WTC11 (cell line): ENCODE results near the gene ZBTB7B. TPM values are rescaled to one million over a fixed set of nuclear protein-coding genes. Genes with fewer than 3 reads are reported as not detected.

ENCODE experiments used
- ATAC-seq: fragments of 200-7000 bp; cut with Tn5 transposase; 2 replicates; pipeline ENCODE4 v1.10.0; 2021; ENCODE audit warnings: mild to moderate bottlenecking, moderate library complexity
- CTCF ChIA-PET: fragments of 300-600 bp; sonication (Branson Sonifier 250); formaldehyde crosslinking; loops from one replicate; lab custom pipeline; 2021; ENCODE audit warnings: antibody characterized with exemption; lab: Charles Lee
- POLR2A ChIA-PET: fragments of 350-600 bp; sonication (Branson Sonifier 250); formaldehyde crosslinking; loops from one replicate; lab custom pipeline; 2021; ENCODE audit warnings: antibody characterized with exemption; lab: Charles Lee
- DNase-seq: peaks from one replicate; pipeline ENCODE4 v3.0.0; 2021; ENCODE audit warnings: low spot score
- H3K27ac Mint-ChIP-seq: 2 replicates; pipeline ENCODE4 v1.8.0; 2021; ENCODE audit warnings: mixed read lengths
- H3K27me3 Mint-ChIP-seq: 2 replicates; pipeline ENCODE4 v1.8.0; 2021; ENCODE audit warnings: low read depth, mild to moderate bottlenecking, moderate library complexity, mixed read lengths
- H3K36me3 Mint-ChIP-seq: 2 replicates; pipeline ENCODE4 v1.8.0; 2021; ENCODE audit warnings: mixed read lengths
- H3K4me1 Mint-ChIP-seq: 2 replicates; pipeline ENCODE4 v1.8.0; 2022; ENCODE audit warnings: mixed read lengths
- H3K4me3 Mint-ChIP-seq: 2 replicates; pipeline ENCODE4 v1.8.0; 2021; ENCODE audit warnings: mild to moderate bottlenecking, moderate library complexity, mixed read lengths
- H3K9me3 Mint-ChIP-seq: 2 replicates; pipeline ENCODE4 v1.8.0; 2021; ENCODE audit warnings: mixed read lengths
- CREM ChIP-seq: sonication (generic); formaldehyde crosslinking; IDR thresholded peaks from 2 replicates; pipeline ENCODE4 v1.8.1; 2022; ENCODE audit warnings: mild to moderate bottlenecking, missing genetic modification reagents, moderate library complexity
- GABPB1 ChIP-seq: sonication (generic); formaldehyde crosslinking; IDR thresholded peaks from 2 replicates; pipeline ENCODE4 v1.8.1; 2023; ENCODE audit warnings: mild to moderate bottlenecking, missing genetic modification reagents
- GRHL2 ChIP-seq: fragments of 250-450 bp; sonication (Bioruptor Pico); IDR thresholded peaks from 2 replicates; pipeline ENCODE4 v1.8.0; 2022; ENCODE audit warnings: mild to moderate bottlenecking, moderate library complexity; ENCODE audit not compliant: insufficient replicate concordance, severe bottlenecking
- KAT7 ChIP-seq: sonication (generic); formaldehyde crosslinking; IDR thresholded peaks from 2 replicates; pipeline ENCODE4 v1.8.1; 2023; ENCODE audit warnings: missing genetic modification reagents, mild to moderate bottlenecking, borderline replicate concordance
- NFE2L1 ChIP-seq: sonication (generic); formaldehyde crosslinking; IDR thresholded peaks from 2 replicates; pipeline ENCODE4 v1.8.1; 2023; ENCODE audit warnings: missing genetic modification reagents
- OVOL2 ChIP-seq: fragments of 250-450 bp; sonication (Bioruptor Pico); IDR thresholded peaks from 2 replicates; pipeline ENCODE4 v1.9.0; 2021; ENCODE audit warnings: mild to moderate bottlenecking, borderline replicate concordance
- SMAD4 ChIP-seq: sonication (generic); formaldehyde crosslinking; IDR thresholded peaks from 2 replicates; pipeline ENCODE4 v1.8.0; 2022; ENCODE audit warnings: mild to moderate bottlenecking, missing genetic modification reagents
- SOX15 ChIP-seq: fragments of 250-450 bp; sonication (Bioruptor Pico); IDR thresholded peaks from 2 replicates; pipeline ENCODE4 v1.9.0; 2021; ENCODE audit warnings: mild to moderate bottlenecking
- ZBTB21 ChIP-seq: sonication (generic); formaldehyde crosslinking; IDR thresholded peaks from 2 replicates; pipeline ENCODE4 v1.8.1; 2023; ENCODE audit warnings: mild to moderate bottlenecking, missing genetic modification reagents, borderline replicate concordance
- ZNF138 ChIP-seq: sonication (generic); formaldehyde crosslinking; conservative IDR thresholded peaks from 2 replicates; pipeline ENCODE4 v1.8.1; 2022; ENCODE audit warnings: mild to moderate bottlenecking, moderate library complexity, missing genetic modification reagents
- ZNF671 ChIP-seq: fragments of 250-450 bp; sonication (Bioruptor Pico); IDR thresholded peaks from 2 replicates; pipeline ENCODE4 v1.8.0; 2021; ENCODE audit warnings: mild to moderate bottlenecking
- total RNA-seq: library from RNA; stranded (reverse); gene quantifications from 3 replicates; pipeline ENCODE4 v1.2.3, GENCODE V29; 2021
- TF ChIP-seq, protein P1 (sequence below): sonication (generic); formaldehyde crosslinking; conservative IDR thresholded peaks from 2 replicates; pipeline ENCODE4 v1.8.1; 2022; ENCODE audit warnings: mild to moderate bottlenecking, missing genetic modification reagents
- TF ChIP-seq, protein P2 (sequence below): fragments of 250-450 bp; sonication (Bioruptor Pico); IDR thresholded peaks from 2 replicates; pipeline ENCODE4 v1.9.0; 2021; ENCODE audit warnings: mild to moderate bottlenecking, borderline replicate concordance
- TF ChIP-seq, protein P3 (sequence below): sonication (generic); formaldehyde crosslinking; IDR thresholded peaks from 2 replicates; pipeline ENCODE4 v1.8.1; 2022; ENCODE audit warnings: mild to moderate bottlenecking, moderate library complexity, missing genetic modification reagents
- TF ChIP-seq, protein P4 (sequence below): fragments of 200-600 bp; IDR thresholded peaks from 2 replicates; pipeline ENCODE4 v1.8.0; 2022; ENCODE audit warnings: antibody characterized with exemption
- TF ChIP-seq, protein P5 (sequence below): sonication (generic); formaldehyde crosslinking; IDR thresholded peaks from 2 replicates; pipeline ENCODE4 v1.8.1; 2023; ENCODE audit warnings: mild to moderate bottlenecking, moderate library complexity, missing genetic modification reagents
- TF ChIP-seq, protein P6 (sequence below): sonication (generic); formaldehyde crosslinking; IDR thresholded peaks from 2 replicates; pipeline ENCODE4 v1.8.0; 2023; ENCODE audit warnings: mild to moderate bottlenecking, missing genetic modification reagents

Gene ZBTB7B
- total RNA-seq, 1 experiment from 2014 or later: 29.8 TPM

DNA sequence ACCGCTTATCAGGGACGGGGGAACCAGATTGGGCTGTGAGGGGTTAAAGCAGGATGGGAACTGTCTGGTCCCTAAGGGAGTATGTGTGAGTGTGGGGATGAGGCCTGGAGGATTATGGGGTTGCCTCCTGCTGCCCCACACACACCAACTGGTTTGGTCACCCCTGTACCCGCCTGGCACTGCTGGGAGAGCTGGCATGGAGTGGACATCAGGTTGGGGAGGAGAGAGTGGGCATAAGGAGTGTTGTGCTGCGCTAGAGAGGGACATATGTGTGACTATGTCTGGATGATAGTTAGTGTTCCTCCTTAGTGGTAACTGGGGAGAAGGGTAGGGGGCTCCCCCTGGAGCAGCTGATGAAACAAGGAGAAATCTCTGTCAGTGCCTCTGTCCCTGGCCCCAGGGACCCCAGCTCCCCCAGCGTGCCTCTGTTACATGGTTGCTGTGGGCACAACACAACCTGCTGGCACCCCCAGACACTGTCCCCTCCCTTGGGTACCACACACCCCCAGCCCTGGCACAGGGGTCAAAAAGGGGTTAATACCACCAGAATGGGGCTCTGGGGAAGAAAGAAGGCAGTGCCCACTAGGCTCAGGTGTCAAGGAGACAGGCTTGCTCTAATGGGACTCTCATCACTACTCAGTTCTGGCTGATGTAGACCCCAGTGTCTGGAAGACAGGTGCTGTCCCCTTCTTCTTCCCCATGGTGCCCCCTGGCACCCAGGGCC, 1.9 kb downstream of the ZBTB7B start:
- no peak for ATAC-seq
- no peaks in the 10 kb centered on the region for H3K36me3 Mint-ChIP-seq

DNA sequence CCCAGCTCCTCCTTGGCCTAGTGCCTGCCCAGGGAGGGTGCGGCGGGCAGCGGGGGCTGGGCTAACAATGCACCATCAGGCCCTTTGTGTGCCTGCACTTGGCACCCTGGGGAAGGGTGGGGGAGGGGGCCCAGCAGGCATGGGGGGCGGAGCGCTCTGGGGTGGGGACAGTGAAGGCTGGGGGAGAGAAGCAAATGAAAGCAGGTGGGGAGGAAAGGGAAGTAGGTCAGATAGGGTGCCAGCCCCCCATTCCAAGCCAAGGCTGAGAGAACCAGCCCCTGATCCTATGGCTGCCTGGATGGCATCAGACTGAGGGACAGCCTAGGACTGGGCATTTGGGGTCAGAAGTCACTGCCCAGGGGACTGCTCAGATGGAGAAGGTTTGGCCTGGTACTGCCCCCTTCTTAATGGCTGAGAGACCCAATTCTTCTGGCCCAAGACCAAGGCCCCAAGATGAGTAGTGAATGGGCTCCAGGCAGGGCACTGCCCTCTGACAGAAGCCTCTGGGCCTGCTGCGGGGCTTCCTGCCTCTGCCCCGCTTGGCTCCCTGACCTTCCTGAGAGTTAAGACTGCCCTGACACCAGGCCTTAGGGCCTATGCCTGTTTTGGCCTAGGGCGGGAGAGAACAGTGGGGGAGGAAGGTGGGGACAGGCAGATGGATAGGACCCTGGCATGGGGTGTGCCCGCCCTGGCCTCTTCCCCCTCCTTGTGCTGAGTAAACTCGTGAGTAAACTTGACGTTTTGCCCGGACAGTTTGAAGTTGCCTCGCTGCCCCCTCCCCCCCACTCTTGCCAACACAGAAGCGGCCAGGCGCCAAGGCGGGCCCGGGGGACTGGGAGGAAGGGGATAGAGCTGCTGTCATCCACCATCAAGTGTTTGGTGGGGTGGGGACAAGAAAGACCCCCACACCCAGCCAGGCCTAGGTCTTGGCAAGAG, 2.7 kb downstream of the ZBTB7B start:
- no peak for ATAC-seq
- peaks cover 42% of the 10 kb centered on the region for H3K4me1 Mint-ChIP-seq
- CTCF ChIA-PET: interaction anchor here (0.8 to 4.3 kb wide), 9 partner anchors 12 to 86 kb away, joined by 3 to 58 read pairs (median 10); partner anchors contain the start of genes ADAM15, LENEP and SHC1
- no peak for DNase-seq
- no peaks in the 10 kb centered on the region for H3K27me3 Mint-ChIP-seq
- no peaks in the 10 kb centered on the region for H3K36me3 Mint-ChIP-seq
- H3K9me3 Mint-ChIP-seq: no peaks in the 10 kb centered on the region
- no peak overlapping the region for H3K27ac Mint-ChIP-seq
- POLR2A ChIA-PET: interaction anchor here (4.3 kb wide), 1 partner anchor 11 kb away, joined by 28 read pairs; no protein-coding TSS in a partner anchor
- H3K4me3 Mint-ChIP-seq: no peak overlapping the region
- TF ChIP-seq, protein P1, sequence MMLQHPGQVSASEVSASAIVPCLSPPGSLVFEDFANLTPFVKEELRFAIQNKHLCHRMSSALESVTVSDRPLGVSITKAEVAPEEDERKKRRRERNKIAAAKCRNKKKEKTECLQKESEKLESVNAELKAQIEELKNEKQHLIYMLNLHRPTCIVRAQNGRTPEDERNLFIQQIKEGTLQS (CRISPR knock-in tag): no peak
- no peak for TF ChIP-seq CREM (CRISPR knock-in tag)
- TF ChIP-seq, protein P2, sequence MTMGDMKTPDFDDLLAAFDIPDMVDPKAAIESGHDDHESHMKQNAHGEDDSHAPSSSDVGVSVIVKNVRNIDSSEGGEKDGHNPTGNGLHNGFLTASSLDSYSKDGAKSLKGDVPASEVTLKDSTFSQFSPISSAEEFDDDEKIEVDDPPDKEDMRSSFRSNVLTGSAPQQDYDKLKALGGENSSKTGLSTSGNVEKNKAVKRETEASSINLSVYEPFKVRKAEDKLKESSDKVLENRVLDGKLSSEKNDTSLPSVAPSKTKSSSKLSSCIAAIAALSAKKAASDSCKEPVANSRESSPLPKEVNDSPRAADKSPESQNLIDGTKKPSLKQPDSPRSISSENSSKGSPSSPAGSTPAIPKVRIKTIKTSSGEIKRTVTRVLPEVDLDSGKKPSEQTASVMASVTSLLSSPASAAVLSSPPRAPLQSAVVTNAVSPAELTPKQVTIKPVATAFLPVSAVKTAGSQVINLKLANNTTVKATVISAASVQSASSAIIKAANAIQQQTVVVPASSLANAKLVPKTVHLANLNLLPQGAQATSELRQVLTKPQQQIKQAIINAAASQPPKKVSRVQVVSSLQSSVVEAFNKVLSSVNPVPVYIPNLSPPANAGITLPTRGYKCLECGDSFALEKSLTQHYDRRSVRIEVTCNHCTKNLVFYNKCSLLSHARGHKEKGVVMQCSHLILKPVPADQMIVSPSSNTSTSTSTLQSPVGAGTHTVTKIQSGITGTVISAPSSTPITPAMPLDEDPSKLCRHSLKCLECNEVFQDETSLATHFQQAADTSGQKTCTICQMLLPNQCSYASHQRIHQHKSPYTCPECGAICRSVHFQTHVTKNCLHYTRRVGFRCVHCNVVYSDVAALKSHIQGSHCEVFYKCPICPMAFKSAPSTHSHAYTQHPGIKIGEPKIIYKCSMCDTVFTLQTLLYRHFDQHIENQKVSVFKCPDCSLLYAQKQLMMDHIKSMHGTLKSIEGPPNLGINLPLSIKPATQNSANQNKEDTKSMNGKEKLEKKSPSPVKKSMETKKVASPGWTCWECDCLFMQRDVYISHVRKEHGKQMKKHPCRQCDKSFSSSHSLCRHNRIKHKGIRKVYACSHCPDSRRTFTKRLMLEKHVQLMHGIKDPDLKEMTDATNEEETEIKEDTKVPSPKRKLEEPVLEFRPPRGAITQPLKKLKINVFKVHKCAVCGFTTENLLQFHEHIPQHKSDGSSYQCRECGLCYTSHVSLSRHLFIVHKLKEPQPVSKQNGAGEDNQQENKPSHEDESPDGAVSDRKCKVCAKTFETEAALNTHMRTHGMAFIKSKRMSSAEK (CRISPR knock-in tag): no peak
- TF ChIP-seq KAT7: no peak
- TF ChIP-seq, protein P3, sequence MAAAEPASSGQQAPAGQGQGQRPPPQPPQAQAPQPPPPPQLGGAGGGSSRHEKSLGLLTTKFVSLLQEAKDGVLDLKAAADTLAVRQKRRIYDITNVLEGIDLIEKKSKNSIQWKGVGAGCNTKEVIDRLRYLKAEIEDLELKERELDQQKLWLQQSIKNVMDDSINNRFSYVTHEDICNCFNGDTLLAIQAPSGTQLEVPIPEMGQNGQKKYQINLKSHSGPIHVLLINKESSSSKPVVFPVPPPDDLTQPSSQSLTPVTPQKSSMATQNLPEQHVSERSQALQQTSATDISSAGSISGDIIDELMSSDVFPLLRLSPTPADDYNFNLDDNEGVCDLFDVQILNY (CRISPR knock-in tag): no peak
- no peak for TF ChIP-seq GRHL2 (CRISPR knock-in tag)
- TF ChIP-seq ZNF671 (CRISPR knock-in tag): no peak
- no peak for TF ChIP-seq SOX15 (CRISPR knock-in tag)
- TF ChIP-seq, protein P4, sequence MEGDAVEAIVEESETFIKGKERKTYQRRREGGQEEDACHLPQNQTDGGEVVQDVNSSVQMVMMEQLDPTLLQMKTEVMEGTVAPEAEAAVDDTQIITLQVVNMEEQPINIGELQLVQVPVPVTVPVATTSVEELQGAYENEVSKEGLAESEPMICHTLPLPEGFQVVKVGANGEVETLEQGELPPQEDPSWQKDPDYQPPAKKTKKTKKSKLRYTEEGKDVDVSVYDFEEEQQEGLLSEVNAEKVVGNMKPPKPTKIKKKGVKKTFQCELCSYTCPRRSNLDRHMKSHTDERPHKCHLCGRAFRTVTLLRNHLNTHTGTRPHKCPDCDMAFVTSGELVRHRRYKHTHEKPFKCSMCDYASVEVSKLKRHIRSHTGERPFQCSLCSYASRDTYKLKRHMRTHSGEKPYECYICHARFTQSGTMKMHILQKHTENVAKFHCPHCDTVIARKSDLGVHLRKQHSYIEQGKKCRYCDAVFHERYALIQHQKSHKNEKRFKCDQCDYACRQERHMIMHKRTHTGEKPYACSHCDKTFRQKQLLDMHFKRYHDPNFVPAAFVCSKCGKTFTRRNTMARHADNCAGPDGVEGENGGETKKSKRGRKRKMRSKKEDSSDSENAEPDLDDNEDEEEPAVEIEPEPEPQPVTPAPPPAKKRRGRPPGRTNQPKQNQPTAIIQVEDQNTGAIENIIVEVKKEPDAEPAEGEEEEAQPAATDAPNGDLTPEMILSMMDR: no peak
- no peak for TF ChIP-seq ZBTB21 (CRISPR knock-in tag)
- TF ChIP-seq SMAD4 (CRISPR knock-in tag): no peak

More for the DNA sequence above, 1.9 kb downstream of the ZBTB7B start:
- POLR2A ChIA-PET: interaction anchor here (0.5 to 13.0 kb wide), 6 partner anchors 8 to 74 kb away, joined by 3 to 176 read pairs (median 4); partner anchors contain the start of genes CKS1B, EFNA3, EFNA4 and SHC1
- no peaks in the 10 kb centered on the region for H3K9me3 Mint-ChIP-seq
- peak overlapping the region; percentile 94 for H3K27ac Mint-ChIP-seq
- TF ChIP-seq SOX15 (CRISPR knock-in tag) (no peak), ZBTB21 (CRISPR knock-in tag) (no peak), OVOL2 (CRISPR knock-in tag) (no peak), KAT7 (no peak), GABPB1 (CRISPR knock-in tag) (peak; percentile 84), NFE2L1 (peak; percentile 68), ZNF138 (CRISPR knock-in tag) (no peak)
- TF ChIP-seq, protein P5, sequence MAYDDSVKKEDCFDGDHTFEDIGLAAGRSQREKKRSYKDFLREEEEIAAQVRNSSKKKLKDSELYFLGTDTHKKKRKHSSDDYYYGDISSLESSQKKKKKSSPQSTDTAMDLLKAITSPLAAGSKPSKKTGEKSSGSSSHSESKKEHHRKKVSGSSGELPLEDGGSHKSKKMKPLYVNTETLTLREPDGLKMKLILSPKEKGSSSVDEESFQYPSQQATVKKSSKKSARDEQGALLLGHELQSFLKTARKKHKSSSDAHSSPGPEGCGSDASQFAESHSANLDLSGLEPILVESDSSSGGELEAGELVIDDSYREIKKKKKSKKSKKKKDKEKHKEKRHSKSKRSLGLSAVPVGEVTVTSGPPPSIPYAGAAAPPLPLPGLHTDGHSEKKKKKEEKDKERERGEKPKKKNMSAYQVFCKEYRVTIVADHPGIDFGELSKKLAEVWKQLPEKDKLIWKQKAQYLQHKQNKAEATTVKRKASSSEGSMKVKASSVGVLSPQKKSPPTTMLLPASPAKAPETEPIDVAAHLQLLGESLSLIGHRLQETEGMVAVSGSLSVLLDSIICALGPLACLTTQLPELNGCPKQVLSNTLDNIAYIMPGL: no peak
- TF ChIP-seq, protein P6, sequence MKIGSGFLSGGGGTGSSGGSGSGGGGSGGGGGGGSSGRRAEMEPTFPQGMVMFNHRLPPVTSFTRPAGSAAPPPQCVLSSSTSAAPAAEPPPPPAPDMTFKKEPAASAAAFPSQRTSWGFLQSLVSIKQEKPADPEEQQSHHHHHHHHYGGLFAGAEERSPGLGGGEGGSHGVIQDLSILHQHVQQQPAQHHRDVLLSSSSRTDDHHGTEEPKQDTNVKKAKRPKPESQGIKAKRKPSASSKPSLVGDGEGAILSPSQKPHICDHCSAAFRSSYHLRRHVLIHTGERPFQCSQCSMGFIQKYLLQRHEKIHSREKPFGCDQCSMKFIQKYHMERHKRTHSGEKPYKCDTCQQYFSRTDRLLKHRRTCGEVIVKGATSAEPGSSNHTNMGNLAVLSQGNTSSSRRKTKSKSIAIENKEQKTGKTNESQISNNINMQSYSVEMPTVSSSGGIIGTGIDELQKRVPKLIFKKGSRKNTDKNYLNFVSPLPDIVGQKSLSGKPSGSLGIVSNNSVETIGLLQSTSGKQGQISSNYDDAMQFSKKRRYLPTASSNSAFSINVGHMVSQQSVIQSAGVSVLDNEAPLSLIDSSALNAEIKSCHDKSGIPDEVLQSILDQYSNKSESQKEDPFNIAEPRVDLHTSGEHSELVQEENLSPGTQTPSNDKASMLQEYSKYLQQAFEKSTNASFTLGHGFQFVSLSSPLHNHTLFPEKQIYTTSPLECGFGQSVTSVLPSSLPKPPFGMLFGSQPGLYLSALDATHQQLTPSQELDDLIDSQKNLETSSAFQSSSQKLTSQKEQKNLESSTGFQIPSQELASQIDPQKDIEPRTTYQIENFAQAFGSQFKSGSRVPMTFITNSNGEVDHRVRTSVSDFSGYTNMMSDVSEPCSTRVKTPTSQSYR: 0 out of 2 replicates have a peak, but pooled peaks have one; percentile 22
- H3K4me3 Mint-ChIP-seq: peak overlapping the region; percentile 92
- CTCF ChIA-PET: interaction anchor here (0.7 to 2.1 kb wide), 11 partner anchors 8 to 163 kb away, joined by 3 to 30 read pairs (median 4); partner anchors contain the start of genes ADAM15, LENEP and SHC1
- peaks cover 39% of the 10 kb centered on the region for H3K4me1 Mint-ChIP-seq
- H3K27me3 Mint-ChIP-seq: no peaks in the 10 kb centered on the region
- no peak for DNase-seq
